OCI-LY3 (cell line): ENCODE measurements around the gene MINK1.

ENCODE experiments used
- EZH2phosphoT487 ChIP-seq: fragments of 200-600 bp; shearing (Covaris generic); IDR thresholded peaks from 2 replicates; pipeline ENCODE4 v1.6.1; 2018; ENCODE audit warnings: antibody characterized with exemption, mixed run types, low read depth
- TF ChIP-seq, protein P1 (sequence below): fragments of 200-600, 300-600 bp; sonication (generic); IDR thresholded peaks from 2 replicates; pipeline ENCODE4 v1.5.1; 2014; ENCODE audit warnings: antibody characterized with exemption, low read length, low read depth

GRCh38 chr17:4937553-4937952 lies 104.4 kb downstream of the MINK1 start:
- no peak for TF ChIP-seq EZH2phosphoT487
- TF ChIP-seq, protein P1, sequence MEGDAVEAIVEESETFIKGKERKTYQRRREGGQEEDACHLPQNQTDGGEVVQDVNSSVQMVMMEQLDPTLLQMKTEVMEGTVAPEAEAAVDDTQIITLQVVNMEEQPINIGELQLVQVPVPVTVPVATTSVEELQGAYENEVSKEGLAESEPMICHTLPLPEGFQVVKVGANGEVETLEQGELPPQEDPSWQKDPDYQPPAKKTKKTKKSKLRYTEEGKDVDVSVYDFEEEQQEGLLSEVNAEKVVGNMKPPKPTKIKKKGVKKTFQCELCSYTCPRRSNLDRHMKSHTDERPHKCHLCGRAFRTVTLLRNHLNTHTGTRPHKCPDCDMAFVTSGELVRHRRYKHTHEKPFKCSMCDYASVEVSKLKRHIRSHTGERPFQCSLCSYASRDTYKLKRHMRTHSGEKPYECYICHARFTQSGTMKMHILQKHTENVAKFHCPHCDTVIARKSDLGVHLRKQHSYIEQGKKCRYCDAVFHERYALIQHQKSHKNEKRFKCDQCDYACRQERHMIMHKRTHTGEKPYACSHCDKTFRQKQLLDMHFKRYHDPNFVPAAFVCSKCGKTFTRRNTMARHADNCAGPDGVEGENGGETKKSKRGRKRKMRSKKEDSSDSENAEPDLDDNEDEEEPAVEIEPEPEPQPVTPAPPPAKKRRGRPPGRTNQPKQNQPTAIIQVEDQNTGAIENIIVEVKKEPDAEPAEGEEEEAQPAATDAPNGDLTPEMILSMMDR: no peak
